SK-N-SH treated with all-trans-retinoic acid at 6 μM for 48 hours (cell line): Measurements from ENCODE around the gene EFEMP1.

Experiments used
- ATAC-seq: fragments of 200-7000 bp; cut with Tn5 transposase; 3 replicates; pipeline ENCODE4 v1.9.1; 2020; ENCODE audit warnings: mild to moderate bottlenecking, moderate library complexity
- ARNTL ChIP-seq: fragments of 450-650 bp; formaldehyde crosslinking; IDR thresholded peaks from 2 replicates; pipeline ENCODE4 v1.5.0; 2020; ENCODE audit warnings: low read depth, mild to moderate bottlenecking, moderate library complexity, borderline replicate concordance
- ESRRG ChIP-seq: fragments of 250-450 bp; sonication (Bioruptor Pico); IDR thresholded peaks from 2 replicates; pipeline ENCODE4 v1.6.1; 2021; ENCODE audit warnings: mild to moderate bottlenecking
- GLIS3 ChIP-seq: fragments of 250-450 bp; sonication (Bioruptor Pico); IDR thresholded peaks from 2 replicates; pipeline ENCODE4 v1.5.0; 2020; ENCODE audit warnings: mild to moderate bottlenecking, moderate library complexity
- ISL1 ChIP-seq: fragments of 250-450 bp; sonication (Bioruptor Pico); IDR thresholded peaks from 2 replicates; pipeline ENCODE4 v2.1.2; 2022; ENCODE audit warnings: mild to moderate bottlenecking, moderate library complexity
- OSR1 ChIP-seq: fragments of 250-450 bp; sonication (Bioruptor Pico); IDR thresholded peaks from 2 replicates; pipeline ENCODE4 v1.8.0; 2022; ENCODE audit warnings: moderate library complexity, mild to moderate bottlenecking, inconsistent platforms
- PPARA ChIP-seq: fragments of 250-450 bp; sonication (Bioruptor Pico); IDR thresholded peaks from 2 replicates; pipeline ENCODE4 v1.5.0; 2020; ENCODE audit warnings: mild to moderate bottlenecking, borderline replicate concordance
- RARB ChIP-seq: fragments of 250-450 bp; sonication (Bioruptor Pico); IDR thresholded peaks from 2 replicates; pipeline ENCODE4 v1.8.0; 2021; ENCODE audit warnings: mild to moderate bottlenecking, moderate library complexity
- TOX ChIP-seq: fragments of 250-450 bp; sonication (Bioruptor Pico); IDR thresholded peaks from 2 replicates; pipeline ENCODE4 v1.8.0; 2021; ENCODE audit warnings: mild to moderate bottlenecking, moderate library complexity, borderline replicate concordance
- ZFP3 ChIP-seq: fragments of 250-450 bp; sonication (Bioruptor Pico); IDR thresholded peaks from 2 replicates; pipeline ENCODE4 v1.5.0; 2020; ENCODE audit warnings: mild to moderate bottlenecking, moderate library complexity
- ZFP30 ChIP-seq: fragments of 450-650 bp; formaldehyde crosslinking; IDR thresholded peaks from 2 replicates; pipeline ENCODE4 v1.5.0; 2022; ENCODE audit warnings: mild to moderate bottlenecking, moderate library complexity
- ZNF565 ChIP-seq: fragments of 450-650 bp; formaldehyde crosslinking; conservative IDR thresholded peaks from 2 replicates; pipeline ENCODE4 v1.5.0; 2020; ENCODE audit warnings: low read depth, mild to moderate bottlenecking, moderate library complexity
- ZNF70 ChIP-seq: fragments of 450-650 bp; formaldehyde crosslinking; IDR thresholded peaks from 2 replicates; pipeline ENCODE4 v1.5.0; 2020; ENCODE audit warnings: mild to moderate bottlenecking, moderate library complexity
- TF ChIP-seq, protein P1 (sequence below): fragments of 250-450 bp; sonication (Bioruptor Pico); IDR thresholded peaks from 2 replicates; pipeline ENCODE4 v1.8.0; 2021; ENCODE audit warnings: low read depth, mild to moderate bottlenecking, moderate library complexity, borderline replicate concordance
- TF ChIP-seq, protein P2 (sequence below): fragments of 250-450 bp; sonication (Bioruptor Pico); IDR thresholded peaks from 2 replicates; pipeline ENCODE4 v1.5.0; 2020; ENCODE audit warnings: mild to moderate bottlenecking, moderate library complexity
- TF ChIP-seq, protein P3 (sequence below): fragments of 250-450 bp; sonication (Bioruptor Pico); IDR thresholded peaks from 2 replicates; pipeline ENCODE4 v1.5.1; 2021; ENCODE audit warnings: mild to moderate bottlenecking, moderate library complexity
- TF ChIP-seq, protein P4 (sequence below): fragments of 250-450 bp; sonication (Bioruptor Pico); IDR thresholded peaks from 2 replicates; pipeline ENCODE4 v1.5.1; 2020; ENCODE audit warnings: low read depth, mild to moderate bottlenecking, moderate library complexity

Gene EFEMP1

DNA sequence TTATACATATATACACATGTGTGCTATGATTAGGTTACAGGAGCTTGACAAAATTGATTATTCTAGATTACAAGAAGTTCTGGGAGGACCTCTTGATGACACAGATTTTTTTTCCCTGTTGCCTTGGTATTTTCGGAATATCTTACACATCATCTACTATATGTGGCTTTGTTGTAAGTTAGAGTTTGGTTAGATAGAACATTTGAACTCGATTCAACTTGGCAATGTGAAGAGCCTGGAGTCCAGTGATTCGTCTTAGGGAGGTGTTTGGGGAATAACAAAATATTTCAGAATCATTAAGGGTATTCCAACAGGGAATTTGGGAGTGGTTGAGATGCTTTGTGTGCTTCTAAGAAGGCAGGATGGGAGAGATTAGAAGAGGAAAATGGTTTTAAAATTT lies 39.3 kb upstream of the EFEMP1 start (continued):
- TF ChIP-seq, protein P1, sequence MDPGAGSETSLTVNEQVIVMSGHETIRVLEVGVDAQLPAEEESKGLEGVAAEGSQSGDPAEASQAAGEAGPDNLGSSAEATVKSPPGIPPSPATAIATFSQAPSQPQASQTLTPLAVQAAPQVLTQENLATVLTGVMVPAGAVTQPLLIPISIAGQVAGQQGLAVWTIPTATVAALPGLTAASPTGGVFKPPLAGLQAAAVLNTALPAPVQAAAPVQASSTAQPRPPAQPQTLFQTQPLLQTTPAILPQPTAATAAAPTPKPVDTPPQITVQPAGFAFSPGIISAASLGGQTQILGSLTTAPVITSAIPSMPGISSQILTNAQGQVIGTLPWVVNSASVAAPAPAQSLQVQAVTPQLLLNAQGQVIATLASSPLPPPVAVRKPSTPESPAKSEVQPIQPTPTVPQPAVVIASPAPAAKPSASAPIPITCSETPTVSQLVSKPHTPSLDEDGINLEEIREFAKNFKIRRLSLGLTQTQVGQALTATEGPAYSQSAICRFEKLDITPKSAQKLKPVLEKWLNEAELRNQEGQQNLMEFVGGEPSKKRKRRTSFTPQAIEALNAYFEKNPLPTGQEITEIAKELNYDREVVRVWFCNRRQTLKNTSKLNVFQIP = no peak
- TF ChIP-seq, protein P2, sequence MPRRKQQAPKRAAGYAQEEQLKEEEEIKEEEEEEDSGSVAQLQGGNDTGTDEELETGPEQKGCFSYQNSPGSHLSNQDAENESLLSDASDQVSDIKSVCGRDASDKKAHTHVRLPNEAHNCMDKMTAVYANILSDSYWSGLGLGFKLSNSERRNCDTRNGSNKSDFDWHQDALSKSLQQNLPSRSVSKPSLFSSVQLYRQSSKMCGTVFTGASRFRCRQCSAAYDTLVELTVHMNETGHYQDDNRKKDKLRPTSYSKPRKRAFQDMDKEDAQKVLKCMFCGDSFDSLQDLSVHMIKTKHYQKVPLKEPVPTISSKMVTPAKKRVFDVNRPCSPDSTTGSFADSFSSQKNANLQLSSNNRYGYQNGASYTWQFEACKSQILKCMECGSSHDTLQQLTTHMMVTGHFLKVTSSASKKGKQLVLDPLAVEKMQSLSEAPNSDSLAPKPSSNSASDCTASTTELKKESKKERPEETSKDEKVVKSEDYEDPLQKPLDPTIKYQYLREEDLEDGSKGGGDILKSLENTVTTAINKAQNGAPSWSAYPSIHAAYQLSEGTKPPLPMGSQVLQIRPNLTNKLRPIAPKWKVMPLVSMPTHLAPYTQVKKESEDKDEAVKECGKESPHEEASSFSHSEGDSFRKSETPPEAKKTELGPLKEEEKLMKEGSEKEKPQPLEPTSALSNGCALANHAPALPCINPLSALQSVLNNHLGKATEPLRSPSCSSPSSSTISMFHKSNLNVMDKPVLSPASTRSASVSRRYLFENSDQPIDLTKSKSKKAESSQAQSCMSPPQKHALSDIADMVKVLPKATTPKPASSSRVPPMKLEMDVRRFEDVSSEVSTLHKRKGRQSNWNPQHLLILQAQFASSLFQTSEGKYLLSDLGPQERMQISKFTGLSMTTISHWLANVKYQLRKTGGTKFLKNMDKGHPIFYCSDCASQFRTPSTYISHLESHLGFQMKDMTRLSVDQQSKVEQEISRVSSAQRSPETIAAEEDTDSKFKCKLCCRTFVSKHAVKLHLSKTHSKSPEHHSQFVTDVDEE (CRISPR knock-in tag) = no peak
- TF ChIP-seq ZFP30 (CRISPR knock-in tag) = no peak

DNA sequence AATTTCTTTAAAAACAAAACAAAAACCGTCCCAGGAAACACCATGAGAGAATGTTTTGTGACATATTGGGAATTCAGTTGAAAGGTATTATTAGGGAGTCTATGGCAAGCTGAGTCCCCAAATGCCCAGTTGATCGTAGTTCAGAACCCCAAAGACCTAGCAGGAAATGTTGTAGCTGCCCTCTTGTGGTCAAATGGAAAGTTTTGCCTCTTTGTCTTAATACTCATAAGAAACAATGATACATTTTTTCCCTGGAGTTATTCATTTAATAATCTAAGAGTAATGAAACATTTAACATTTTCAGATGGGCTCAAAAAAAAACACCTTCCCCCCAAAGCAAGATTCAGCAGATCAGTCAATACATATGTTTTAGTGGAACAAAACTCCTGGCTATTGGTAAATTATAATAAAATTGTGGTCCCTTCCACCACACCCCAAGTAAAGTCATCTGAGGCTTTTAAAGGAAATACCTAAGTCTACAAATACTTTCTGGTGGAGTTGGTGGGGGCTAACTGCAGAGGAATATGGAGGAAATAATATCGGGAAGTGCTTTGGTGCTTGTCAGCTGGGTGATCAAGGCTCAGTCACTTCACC lies 37.8 kb upstream of the EFEMP1 start:
- peak; percentile 75 for ATAC-seq
- TF ChIP-seq ZNF565 (CRISPR knock-in tag) (no peak), ZFP3 (CRISPR knock-in tag) (no peak), ZNF70 (CRISPR knock-in tag) (no peak), ESRRG (CRISPR knock-in tag) (no peak), RARB (no peak), ISL1 (CRISPR knock-in tag) (no peak), OSR1 (CRISPR knock-in tag) (no peak), GLIS3 (CRISPR knock-in tag) (no peak)
- TF ChIP-seq, protein P3, sequence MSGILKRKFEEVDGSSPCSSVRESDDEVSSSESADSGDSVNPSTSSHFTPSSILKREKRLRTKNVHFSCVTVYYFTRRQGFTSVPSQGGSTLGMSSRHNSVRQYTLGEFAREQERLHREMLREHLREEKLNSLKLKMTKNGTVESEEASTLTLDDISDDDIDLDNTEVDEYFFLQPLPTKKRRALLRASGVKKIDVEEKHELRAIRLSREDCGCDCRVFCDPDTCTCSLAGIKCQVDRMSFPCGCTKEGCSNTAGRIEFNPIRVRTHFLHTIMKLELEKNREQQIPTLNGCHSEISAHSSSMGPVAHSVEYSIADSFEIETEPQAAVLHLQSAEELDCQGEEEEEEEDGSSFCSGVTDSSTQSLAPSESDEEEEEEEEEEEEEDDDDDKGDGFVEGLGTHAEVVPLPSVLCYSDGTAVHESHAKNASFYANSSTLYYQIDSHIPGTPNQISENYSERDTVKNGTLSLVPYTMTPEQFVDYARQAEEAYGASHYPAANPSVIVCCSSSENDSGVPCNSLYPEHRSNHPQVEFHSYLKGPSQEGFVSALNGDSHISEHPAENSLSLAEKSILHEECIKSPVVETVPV = no peak
- TF ChIP-seq, protein P4, sequence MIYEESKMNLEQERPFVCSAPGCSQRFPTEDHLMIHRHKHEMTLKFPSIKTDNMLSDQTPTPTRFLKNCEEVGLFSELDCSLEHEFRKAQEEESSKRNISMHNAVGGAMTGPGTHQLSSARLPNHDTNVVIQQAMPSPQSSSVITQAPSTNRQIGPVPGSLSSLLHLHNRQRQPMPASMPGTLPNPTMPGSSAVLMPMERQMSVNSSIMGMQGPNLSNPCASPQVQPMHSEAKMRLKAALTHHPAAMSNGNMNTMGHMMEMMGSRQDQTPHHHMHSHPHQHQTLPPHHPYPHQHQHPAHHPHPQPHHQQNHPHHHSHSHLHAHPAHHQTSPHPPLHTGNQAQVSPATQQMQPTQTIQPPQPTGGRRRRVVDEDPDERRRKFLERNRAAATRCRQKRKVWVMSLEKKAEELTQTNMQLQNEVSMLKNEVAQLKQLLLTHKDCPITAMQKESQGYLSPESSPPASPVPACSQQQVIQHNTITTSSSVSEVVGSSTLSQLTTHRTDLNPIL = no peak

DNA sequence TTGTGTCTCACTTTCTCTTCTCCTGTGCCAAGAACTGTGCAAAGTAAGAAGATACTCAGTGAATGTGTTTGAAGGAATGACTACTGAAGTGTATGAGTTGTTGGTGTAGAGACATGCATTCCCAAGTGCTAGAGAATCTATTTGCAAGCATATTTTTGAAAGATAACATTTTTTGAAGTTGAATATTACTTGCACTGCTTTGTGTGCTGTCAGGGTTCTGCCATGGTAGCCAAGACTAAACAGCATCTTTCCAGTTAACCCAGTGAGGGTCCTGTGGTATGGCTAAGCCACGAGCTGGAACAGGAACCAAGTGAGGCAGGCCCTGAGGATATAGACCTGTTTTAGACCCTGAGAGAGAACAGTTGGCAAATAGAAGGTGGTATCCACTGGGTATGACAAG lies 35.2 kb upstream of the EFEMP1 start:
- TF ChIP-seq, protein P3 = no peak
- no peak for TF ChIP-seq PPARA (CRISPR knock-in tag)
- TF ChIP-seq, protein P2 (CRISPR knock-in tag) = no peak
- no peak for TF ChIP-seq OSR1 (CRISPR knock-in tag)
- TF ChIP-seq GLIS3 (CRISPR knock-in tag) = no peak
- TF ChIP-seq ZNF565 (CRISPR knock-in tag) = no peak
- TF ChIP-seq, protein P4 = no peak
- TF ChIP-seq ESRRG (CRISPR knock-in tag) = no peak
- no peak for TF ChIP-seq ZNF70 (CRISPR knock-in tag)
- TF ChIP-seq, protein P1 = no peak
- no peak for TF ChIP-seq TOX (CRISPR knock-in tag)
- no peak for TF ChIP-seq ARNTL (CRISPR knock-in tag)
- TF ChIP-seq ISL1 (CRISPR knock-in tag) = no peak
- no peak for ATAC-seq
